Measurements from ENCODE around the gene C11orf24.
"Not testable (repeated sequence)": the region's sequence is repeated elsewhere in the genome, so short reads cannot be mapped to it uniquely, and the experiment has no call there.

The C11orf24 gene

DNA sequence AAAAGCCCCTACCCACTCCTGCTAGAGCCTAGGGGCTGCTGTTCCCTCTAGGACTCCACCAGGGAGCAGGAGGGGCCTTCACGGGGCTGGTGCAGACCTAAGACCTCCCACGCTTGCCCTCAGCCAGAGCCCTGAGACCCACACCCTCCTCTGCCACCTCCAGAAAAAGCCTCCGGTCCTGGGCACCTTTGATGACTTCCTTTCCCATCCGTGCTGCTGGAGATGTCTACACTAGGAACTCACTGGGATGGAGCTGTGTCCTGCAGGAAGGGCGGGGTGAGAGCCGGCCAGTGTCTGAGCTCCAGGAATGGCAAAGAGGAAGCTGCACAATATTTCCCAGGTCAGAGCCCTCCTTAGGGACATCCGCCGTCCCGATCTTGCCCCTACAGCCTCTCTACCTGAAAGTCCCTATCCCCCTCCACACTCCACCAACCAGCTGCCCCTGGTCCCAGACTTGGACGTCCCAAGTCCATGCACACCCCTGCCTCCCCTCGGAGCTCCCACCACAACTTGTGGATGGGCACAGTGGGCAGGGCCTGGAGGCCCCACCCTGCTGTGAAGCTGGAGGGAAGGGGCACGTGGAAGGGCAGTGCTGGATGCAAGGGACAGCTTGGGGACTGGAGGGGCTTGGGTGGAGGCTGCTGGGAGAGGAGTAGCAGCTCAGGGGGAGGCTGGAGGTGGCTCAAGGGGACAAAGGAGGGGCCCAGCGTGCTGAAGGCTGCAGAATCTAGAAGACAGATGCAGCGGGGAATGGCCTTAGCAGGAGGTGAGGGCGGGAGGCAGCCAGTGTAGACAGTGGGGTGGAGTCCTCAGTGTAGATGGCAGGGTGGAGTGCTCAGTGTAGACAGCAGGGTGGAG, 27.1 kb upstream of the C11orf24 start:
- DNase-seq, result no peak

DNA sequence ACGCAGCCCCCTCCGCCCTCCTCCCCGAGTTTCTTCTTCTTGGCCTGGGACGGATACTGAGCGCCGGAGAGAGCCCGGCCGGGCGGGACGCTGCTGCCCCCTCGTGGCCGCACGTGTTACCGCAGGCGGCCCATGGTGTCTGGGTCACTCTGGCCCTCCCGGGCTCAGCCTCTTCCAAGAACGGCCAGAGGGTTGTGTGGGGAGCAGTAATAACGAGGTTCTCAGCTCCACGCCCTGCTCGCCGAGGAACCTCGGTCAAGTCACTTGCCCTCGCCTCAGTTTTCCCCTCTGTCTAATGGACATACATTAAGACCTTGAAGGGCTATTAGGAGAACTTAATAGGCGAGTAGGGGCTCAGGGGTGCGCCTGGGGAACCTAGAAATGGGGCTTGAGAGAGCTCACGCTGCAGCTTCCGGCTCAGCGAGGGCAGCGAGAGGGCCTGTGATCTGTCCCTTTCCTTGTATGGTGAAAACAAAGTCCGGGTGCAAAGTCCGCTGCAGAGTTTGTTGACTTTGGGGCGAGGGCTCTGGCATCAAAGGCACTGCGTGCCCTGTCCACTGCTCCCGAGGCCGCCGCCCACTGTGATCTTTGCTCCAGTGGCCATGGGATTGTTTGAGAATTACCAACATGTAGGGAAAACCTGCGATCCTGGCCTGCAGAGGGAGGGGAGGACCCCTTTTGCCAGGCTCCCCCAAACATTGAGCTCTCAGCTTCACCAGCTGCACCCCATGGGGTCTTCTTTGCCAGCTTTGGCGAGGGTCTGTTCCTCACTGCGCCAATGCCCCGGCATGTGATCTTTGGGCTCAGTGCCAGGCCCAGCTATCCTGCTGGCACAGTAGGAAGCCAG, 26.3 kb upstream of the C11orf24 start:
- peak; percentile 25 for DNase-seq

DNA sequence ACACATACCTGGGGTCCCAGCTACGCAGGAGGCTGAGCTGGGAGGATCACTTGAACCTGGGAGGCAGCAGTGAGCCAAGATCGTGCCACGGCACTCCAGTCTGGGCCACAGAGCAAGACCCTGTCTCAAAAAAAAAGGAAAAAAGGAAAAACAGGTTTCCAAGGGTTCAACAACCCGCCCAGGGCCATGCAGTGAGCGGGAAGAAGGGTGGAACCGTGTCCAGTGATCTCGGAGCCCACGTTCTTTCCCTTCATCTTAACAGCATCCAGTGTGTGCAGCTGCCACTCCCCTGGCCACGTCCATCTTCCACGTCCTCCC, 25.7 kb upstream of the C11orf24 start:
- DNase-seq, result no peak

DNA sequence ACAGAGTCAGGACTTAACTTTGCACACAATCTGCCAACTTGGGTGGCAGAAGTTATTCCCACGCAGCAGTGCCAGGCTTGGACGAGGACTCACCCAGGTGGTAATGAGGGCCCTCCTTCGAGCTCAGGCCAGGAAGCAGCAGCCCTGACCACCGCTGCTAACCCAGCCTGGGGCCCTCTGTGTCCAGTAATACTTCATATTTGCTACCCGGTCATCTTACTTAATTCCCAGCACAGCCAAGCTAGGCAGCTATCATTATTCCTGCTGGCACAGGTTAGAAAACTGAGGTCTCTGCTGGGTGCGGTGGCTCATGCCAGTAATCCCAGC, 25.2 kb upstream of the C11orf24 start:
- DNase-seq, result no peak

DNA sequence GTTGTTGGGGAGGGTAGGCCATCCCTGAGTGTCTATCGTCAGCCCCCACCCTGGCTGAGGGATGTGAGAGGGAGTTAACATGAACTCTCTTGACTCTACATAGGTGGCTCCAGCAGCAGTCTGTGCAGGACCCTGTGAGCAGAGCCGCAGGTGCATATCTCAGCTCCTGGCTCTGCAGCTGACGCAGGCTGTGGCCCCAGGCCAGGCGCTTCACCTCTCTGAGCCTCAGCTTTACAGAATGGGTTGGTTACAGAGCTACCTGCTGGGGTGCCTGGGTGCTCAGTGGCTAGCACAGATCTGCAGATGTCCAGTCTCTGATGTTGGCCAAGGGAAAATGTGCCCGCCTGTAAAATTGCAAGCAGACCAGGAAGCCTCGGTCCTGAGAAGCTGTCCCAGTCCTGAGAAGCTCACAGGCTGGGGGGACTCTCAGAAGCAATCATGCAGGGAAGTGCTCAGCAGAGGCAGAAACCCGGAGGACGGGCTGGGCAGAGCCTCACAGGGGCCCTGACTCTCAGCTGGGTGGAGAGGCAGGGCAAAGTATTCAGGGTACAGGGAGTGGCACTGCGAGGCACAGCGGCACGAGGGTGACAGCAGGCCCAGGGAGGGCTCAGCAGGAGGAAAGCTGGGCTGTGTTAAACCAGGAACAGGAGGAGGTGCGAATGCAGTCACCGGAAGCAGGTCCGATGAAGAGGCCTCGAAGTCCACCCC, 24.7 kb upstream of the C11orf24 start:
- no peak for DNase-seq

DNA sequence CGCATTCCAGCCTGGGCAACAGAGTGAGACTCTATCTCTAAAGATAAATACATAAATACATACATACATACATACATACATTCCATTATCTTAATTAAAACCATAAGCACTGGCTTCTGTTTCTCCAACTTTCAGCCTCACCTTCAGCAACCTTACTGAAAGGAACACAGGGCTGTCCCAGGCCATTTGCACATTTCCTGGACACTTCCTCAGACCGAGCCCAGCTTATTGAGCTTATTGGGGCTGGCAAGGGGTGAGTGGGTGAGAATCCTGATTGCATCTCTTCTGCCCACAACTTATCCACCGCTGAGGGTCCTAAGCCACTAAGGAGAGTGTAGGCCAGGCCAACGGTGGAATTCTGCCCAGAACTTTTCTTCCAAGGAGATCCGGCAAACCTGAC, 24.2 kb upstream of the C11orf24 start:
- no peak for DNase-seq

DNA sequence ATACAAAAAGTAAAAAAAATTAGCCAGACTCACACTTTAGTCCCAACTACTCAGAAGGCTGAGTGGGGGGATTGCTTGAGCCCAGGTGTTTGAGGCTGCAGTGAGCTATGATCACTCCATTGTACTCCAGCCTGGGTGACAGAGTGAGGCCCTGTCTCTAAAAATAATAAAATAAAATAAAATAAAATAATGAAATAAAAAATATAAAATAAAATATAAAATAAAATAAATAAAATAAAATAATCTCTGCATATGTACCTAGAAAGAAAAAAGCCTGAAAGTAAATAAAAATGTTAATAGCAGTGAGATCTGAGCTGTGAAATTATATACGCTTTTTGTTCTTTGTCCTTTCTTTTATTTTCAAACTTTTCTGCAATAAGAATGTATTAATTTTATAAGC, 23.5 kb upstream of the C11orf24 start:
- DNase-seq, result no peak

DNA sequence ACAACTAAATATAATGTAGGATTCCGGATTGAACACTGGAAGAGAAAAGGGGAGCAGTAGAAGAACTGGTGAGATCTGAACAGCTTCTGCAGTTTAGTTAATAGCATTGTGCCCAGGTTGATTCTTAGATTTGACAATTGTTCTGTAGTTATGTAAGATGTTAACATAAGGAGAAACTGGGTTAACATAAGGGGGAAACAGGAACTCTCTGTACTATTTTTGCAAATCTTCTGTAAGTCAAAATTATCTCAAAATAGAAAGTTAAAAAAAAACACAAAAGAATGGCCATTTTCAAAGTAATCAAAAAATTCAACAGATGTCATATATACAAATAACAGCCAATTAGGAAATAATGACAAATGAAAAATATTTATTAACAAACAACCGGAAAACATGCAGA, 21.9 kb upstream of the C11orf24 start:
- no peak for DNase-seq

DNA sequence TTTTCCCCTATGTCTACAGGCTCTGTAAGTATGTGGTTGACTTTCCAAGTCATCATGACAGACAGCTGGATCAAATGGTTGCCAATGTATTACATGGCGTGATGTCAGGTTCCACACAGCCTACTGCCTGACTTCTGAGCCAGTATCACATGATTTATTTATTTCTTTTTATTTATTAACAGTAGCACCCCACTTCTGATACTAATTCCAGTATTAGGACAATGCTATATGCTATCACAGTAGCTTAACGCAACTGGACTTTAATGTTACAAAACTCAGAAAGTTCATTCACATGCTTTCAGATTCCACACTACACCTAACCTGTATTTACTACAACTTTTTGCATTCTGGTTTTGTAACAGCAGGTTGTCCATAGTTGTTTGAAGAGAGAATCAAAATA, 17.7 kb upstream of the C11orf24 start:
- DNase-seq, result no peak

DNA sequence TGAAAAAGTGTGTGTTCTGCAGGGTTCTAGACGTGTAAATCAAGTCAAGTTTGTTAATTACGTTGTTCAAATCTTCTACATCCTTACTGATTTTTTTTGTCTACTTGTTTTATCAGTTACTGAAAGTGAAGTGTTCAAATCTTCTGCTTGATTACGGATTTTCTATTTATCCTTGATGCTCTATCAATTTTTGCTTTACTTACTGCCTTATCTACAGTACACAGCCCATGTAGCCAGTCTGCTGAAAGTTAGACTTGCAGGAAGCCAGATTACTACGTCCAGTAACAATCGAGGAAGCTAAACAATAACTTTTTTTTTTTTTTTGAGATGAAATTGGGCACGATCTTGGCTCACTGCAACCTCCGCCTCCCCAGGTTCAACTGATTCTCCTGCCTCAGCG, 15.6 kb upstream of the C11orf24 start:
- DNase-seq, result no peak

DNA sequence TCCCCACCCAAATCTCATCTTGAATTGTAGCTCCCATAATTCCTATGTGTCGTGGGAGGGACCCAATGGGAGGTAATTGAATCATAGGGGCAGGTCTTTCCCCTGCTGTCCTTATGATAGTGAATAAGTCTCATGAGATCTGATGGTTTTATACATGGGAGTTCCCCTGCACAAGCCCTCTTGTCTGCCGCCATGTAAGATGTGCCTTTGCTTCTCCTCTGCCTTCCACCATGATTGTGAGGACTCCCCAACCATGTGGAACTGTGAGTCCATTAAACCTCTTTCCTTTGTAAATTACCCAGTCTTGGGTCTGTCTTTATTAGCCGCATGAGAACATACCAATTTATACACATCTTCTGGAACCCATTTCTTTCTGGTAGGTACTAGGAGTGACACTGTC, 12.8 kb upstream of the C11orf24 start:
- not testable (repeated sequence) for DNase-seq

DNA sequence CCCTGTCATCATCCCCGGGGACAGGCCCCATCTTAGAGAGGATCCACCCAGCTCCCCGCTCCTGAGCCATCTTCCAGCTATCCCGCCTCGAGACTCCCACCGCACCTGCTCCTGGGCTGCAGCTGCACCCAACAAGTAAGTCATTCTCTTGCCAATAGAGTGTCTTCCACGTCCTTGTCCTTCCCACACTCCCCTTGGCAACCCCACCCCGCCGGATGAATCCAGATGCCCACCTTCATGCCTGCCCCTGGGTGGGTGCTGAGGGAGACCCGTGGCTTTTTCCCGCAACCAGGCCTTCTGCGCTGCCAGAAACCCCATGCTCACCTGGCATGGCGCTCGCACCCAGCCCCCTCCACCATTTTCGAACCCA, 11.1 kb upstream of the C11orf24 start:
- no peak for DNase-seq

DNA sequence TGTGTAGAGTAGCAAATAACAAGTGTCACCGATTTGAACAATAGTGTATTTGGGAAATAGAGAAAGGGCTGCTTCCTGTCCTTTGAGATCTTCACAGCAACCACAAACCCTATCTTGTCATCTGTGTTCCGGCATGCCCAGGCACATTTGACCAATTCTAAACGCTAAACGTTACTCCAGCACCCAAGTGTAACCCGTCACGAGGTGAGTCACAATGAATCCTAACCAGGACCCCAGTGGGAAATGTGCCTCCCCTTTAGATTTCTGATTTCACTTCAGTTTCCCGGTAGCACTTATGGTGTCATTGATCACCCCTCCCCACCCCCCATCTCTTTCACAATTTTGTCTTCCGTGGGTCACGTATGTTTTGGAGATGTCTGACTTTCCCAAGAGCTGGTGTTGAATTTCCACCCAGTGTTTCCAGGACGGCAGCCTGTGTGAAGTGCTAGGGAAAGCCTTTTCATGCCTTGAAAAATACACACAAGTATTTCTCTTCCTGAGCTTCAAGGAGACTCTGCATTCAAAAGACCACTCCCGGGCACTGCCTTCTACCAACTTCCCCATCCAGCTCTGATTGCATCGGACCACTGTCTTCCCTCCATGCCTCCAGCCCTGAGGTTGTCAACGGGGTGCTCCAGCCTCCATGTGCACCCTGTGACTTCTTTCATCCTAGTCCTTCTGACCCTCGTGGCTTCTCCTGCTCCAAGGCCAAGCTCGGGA, 10.5 kb upstream of the C11orf24 start:
- no peak for DNase-seq

DNA sequence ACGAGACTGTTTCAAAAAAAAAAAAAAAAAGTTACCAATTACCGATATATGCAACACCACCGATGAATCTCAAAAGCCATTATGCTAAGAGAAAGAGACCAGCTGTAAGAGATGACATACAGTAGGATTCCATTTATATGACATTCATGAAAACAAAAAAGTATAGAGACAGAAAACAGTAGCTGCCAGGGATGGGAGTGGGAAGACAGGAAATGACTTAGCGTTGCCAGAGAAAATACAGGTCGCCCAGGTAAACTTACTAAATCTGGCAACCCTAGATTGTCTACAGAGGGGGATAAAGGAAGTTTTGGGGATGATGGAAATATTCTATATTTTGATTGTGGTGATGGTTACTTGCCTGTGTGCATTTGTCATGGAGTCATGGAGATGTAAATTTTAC, 7.9 kb upstream of the C11orf24 start:
- no peak for DNase-seq

DNA sequence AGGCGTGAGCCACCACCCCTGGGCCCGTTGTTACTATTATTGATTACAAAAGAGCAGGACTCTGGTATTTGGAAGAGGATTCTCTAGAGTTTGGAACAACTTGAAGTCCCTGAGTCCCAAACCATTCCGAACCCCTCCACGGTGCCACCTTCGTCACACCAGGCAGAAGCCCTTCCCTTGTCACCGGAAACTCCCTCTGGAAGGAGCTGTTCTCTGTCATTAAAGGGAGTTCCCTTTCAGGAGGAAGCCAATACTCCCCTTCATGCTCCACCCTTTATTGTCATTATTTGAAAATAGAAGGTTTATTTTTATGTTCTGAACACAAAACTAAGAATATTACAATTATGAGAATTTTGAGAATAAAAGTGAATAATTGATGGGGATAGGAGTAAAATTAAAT, 5.1 kb upstream of the C11orf24 start:
- no peak for DNase-seq

DNA sequence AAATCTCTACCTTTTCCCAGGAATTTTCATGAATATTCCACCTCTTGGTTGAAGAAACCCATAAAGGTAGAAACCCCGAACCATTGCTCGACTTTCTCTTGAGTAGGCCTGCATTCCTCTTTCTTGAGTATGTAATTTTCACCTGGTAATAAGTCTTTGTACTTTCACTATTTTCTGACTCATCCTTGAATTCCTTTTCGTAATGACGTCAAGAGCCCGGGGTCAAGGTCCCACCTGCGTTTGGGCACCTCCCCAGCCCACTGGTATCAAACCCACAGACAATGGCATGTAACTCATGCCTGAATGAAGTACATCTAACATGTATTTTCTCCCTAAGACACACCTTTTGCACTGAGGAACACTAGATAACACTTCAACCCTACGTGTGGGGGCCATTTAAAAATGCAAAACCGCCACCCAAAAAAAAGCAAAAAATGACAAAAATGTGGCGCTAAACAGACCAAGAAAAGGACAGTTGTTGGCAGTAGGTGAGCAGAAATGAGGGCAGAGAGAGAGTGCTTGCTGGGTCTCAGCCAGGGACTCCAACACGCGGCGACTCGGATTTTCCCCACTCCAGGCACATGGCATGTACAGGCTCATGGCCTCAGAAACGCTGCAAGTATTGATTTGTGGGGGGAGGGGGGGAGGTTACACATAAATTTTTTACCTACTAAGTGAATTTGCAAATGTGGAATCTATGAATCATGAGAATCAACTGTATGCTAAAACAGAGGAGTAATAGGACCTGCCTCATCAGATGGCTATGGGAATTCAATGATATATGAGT, 4.1 kb upstream of the C11orf24 start:
- no peak for DNase-seq

DNA sequence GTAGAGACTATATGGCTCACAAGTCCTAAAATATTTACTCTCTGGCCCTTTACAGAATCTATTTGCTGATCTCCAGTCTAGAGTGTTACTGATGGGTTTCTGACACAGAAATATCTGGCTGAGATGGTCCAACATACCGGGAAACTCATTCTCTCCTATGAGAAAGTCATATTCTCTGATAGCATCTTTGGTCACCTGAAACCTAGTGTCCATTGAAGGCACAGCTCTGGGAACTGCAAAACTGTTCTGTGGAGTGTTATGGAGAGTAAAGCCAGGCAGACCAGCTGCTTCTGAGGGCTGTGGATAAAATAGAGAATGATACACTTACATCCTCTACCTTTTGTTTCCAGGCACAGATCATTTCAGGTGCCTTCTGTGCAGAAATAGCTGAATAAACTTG, 2.5 kb upstream of the C11orf24 start:
- no peak for DNase-seq

DNA sequence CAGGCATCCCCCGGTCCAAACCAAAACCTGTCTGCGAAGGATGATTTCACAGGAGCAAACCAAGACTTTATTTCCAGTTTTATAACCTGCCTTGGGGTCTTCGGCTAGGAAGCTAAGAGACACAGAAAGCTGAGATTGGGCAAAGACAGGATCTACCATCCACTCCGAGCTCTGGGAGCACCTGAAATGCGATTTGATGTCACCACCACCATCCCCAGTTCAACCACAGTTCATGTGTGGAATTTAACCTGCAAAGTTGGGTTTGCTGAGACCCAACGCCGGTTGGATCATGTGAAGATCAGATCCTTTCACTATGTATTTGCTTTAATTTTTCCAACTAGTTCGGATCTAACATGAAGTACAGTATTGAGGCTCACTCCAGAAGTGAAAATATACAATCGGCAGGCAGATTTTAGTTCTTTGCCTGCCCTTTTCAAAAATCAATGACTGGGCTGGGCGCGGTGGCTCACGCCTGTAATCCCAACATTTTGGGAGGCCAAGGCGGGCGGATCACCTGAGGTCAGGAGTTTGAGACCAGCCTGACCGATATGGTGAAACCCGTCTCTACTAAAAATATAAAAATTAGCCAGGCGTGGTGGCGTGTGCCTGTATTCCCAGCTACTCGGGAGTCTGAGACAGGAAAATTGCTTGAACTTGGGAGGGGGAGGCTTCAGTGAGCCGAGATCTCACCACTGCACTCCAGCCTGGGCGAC, 1.4 kb upstream of the C11orf24 start:
- no peak for DNase-seq

DNA sequence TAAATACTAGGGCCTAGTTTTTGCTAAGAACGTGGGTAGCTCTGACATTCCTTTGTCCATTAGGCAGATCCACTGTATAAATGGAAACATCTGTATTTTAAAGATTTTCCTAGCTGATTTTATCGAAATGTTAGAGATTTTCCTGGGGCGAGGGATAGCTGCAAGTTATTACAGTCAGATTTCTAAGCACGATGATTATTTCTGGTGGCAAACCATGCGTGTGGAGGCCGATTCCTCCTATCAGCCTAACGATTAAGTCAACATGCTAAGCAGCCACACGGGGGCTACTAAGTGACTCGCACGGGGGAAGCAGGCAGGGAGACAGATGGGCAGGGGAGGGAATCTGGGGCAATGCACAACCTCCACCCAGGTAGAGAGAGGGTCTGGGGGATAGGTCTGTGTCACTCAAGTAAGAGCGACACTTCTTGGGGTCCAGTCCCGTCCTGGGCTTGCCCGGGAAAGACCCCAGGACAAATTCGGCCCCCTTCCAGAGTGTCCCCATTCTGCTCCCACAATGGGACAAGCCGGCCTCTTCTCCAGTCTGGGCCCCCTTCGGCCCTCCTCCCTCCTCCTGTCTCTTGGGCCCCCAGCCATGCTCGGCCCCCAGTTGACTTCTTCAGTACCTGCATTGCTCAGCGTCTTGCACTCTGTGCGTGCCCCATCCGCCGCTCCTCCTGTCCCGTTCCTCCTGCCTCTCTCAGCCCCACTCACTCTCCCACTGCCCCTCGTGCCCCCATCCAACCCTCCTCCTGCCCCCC, 571 bp downstream of the C11orf24 start:
- peak; percentile 47 for DNase-seq

DNA sequence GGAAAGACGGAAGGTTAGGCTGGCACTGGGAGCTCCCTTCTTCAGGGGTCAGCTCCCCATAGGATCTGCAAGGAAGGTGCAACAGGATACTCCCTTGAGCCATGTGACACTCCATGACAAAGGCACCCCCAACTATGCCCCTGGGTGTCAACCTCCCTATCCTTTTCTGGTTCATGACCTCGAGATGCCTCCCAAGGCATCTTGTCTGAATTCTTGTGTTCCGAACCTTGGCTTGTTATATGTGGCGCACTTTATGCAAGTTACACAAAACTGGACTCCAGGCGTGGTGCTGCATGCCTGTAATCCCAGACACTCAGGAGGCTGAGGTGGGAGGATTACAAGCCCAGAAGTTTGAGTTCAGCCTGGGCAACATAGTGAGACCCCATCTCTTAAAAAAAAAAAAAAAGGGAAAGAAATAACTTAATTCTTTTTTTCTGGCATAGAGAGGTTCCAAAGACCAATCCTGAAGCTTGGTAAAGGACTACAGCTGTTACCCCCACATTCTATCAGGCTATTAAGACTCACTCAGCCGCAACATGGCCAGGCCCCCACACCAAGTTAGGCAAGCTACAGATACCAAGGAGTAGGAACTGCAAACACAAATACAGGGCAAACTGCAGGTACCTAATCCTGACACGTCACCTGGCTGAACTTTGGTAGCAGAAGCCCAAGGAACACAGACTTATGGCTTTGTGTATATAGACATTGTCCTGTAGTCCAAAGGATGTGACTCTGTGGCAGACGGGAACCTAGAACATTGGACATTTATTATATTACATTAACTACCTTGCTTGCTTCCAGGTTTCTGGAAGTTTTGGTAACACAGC, 1.4 kb downstream of the C11orf24 start:
- no peak for DNase-seq
